ENCODE results near the gene TBC1D9B.
"Not testable (repeated sequence)": the region's sequence is repeated elsewhere in the genome, so short reads cannot be mapped to it uniquely, and the experiment has no call there.

Gene TBC1D9B

GRCh38 chr5:179839328-179840256 is 68.1 kb downstream of the TBC1D9B start:
- TF ChIP-seq CTCF (IDR thresholded peaks at IDR 0.05), result no peak
- no peak overlapping the region for H3K4me3 ChIP-seq (ENCODE audit: low read depth in 1 of 2, low read length in 1 of 2)
- no peaks in the 10 kb centered on the region for H3K9me3 ChIP-seq
- H3K4me1 ChIP-seq (ENCODE audit: control insufficient read depth in 1 of 2, insufficient read depth in 1 of 2, low read depth in 1 of 2, low read length in 1 of 2), result peaks cover 0 to 4% of the 10 kb centered on the region in 2 experiments
- H3K27ac ChIP-seq, result no peak overlapping the region
- H3K27me3 ChIP-seq, result no peaks in the 10 kb centered on the region
- peaks cover 51% of the 10 kb centered on the region for H3K36me3 ChIP-seq

- H3K36me3 ChIP-seq, result peaks cover 71% of the 10 kb centered on the region
- H3K4me3 ChIP-seq (ENCODE audit: low read depth in 1 of 2, low read length in 1 of 2), result no peak overlapping the region
- H3K27me3 ChIP-seq, result no peaks in the 10 kb centered on the region
- peak overlapping the region; percentile 54 for H3K27ac ChIP-seq
- no peak for TF ChIP-seq CTCF (IDR thresholded peaks at IDR 0.05)
- H3K9me3 ChIP-seq, result no peaks in the 10 kb centered on the region
- no peaks in the 10 kb centered on the region for H3K4me1 ChIP-seq (ENCODE audit: control insufficient read depth in 1 of 2, insufficient read depth in 1 of 2, low read depth in 1 of 2, low read length in 1 of 2)
Measured at GRCh38 chr5:179837076-179838011, 70.4 kb downstream of the TBC1D9B start.

- Histone ChIP-seq H3K4me1 (ENCODE audit: control insufficient read depth in 1 of 2, insufficient read depth in 1 of 2, low read depth in 1 of 2, low read length in 1 of 2) (no peaks in the 10 kb centered on the region), H3K27ac (peak overlapping the region; percentile 54), H3K9me3 (no peaks in the 10 kb centered on the region), H3K36me3 (peaks cover 80% of the 10 kb centered on the region), H3K27me3 (no peaks in the 10 kb centered on the region), H3K4me3 (ENCODE audit: low read depth in 1 of 2, low read length in 1 of 2) (no peak overlapping the region)
- TF ChIP-seq CTCF (IDR thresholded peaks at IDR 0.05), result no peak
Measured at GRCh38 chr5:179836225-179837019, 71.3 kb downstream of the TBC1D9B start.

GRCh38 chr5:179834871-179835270 is 72.8 kb downstream of the TBC1D9B start:
- not testable (repeated sequence) for H3K9me3 ChIP-seq; H3K27me3 ChIP-seq; H3K4me1 ChIP-seq (ENCODE audit: control insufficient read depth in 1 of 2, insufficient read depth in 1 of 2, low read depth in 1 of 2, low read length in 1 of 2); H3K27ac ChIP-seq; H3K4me3 ChIP-seq (ENCODE audit: low read depth in 1 of 2, low read length in 1 of 2)
- H3K36me3 ChIP-seq, result peaks cover 88% of the 10 kb centered on the region

- Histone ChIP-seq H3K27ac (no peak overlapping the region), H3K27me3 (no peaks in the 10 kb centered on the region), H3K4me1 (ENCODE audit: control insufficient read depth in 1 of 2, insufficient read depth in 1 of 2, low read depth in 1 of 2, low read length in 1 of 2) (no peaks in the 10 kb centered on the region), H3K4me3 (ENCODE audit: low read depth in 1 of 2, low read length in 1 of 2) (no peak overlapping the region), H3K9me3 (no peaks in the 10 kb centered on the region), H3K36me3 (peaks cover 91% of the 10 kb centered on the region)
- TF ChIP-seq CTCF (IDR thresholded peaks at IDR 0.05), result no peak
Measured at GRCh38 chr5:179834120-179834519, 73.6 kb downstream of the TBC1D9B start.

Data from neutrophil (primary cell).